ENCODE measurements around the gene DYNLRB1. TPM values are rescaled to one million over a fixed set of nuclear protein-coding genes. Genes with fewer than 3 reads are reported as not detected.

The DYNLRB1 gene
- total and polyA plus RNA-seq, 9 of the 15 experiments (the other 6 are each of a cell fraction or from before 2014, with no cell fraction given), result 48.7 to 358 (median 121) TPM

GRCh38 chr20:34547844-34548613 lies 31.8 kb downstream of the DYNLRB1 start:
- Histone ChIP-seq H3K9me1 (ENCODE audit: control insufficient read depth, insufficient read depth, low read length) (peaks cover 10% of the 10 kb centered on the region), H3K4me1 (replicated peaks in 1 of 2; ENCODE audit: control insufficient read depth in 2 of 2, insufficient read depth in 2 of 2, low read length in 2 of 2) (peaks cover 8 to 20% of the 10 kb centered on the region in 2 experiments; a peak in 4 of 5 replicates), H3K27ac (ENCODE audit: extremely low read depth, low read depth, low read length) (no peak overlapping the region), H3K4me2 (ENCODE audit: insufficient read depth, low read length) (no peak overlapping the region), H3K9ac (ENCODE audit: insufficient read depth in 1 of 2, low read depth in 2 of 2, low read length in 2 of 2) (no peak overlapping the region), H3K4me3 (no peak overlapping the region), H3K9me3 (replicated peaks; ENCODE audit: control insufficient read depth, insufficient read depth, low read depth, low read length) (no peaks in the 10 kb centered on the region), H3K36me3 (ENCODE audit: control insufficient read depth, insufficient read depth, low read length) (no peaks in the 10 kb centered on the region), H2AFZ (ENCODE audit: low read depth, low read length) (no peak overlapping the region), H3K79me2 (ENCODE audit: control insufficient read depth, insufficient read depth, low read length) (no peaks in the 10 kb centered on the region), H4K20me1 (replicated peaks; ENCODE audit: control insufficient read depth, insufficient read depth, low read length) (no peaks in the 10 kb centered on the region), H3K27me3 (ENCODE audit: control insufficient read depth in 2 of 2, insufficient read depth in 2 of 2, low read length in 2 of 2) (no peaks in the 10 kb centered on the region; a peak in 1 of 5 replicates)
- POLR2A ChIA-PET, result interaction anchor here (1.1 to 1.4 kb wide), 3 partner anchors 9 to 19 kb away, joined by 3 read pairs; no protein-coding TSS in a partner anchor
- BruUV-seq (replicated peaks), result no TSS peak
- TF ChIP-seq RFX7 (CRISPR knock-in tag; IDR thresholded peaks at IDR 0.05), result no peak
- TF ChIP-seq ZNF707 (CRISPR knock-in tag; conservative IDR thresholded peaks at IDR 0.05), result no peak
- no peak for TF ChIP-seq BMI1 (IDR thresholded peaks at IDR 0.05; ENCODE audit: low read length)
- no peak for TF ChIP-seq RNF2 (IDR thresholded peaks at IDR 0.05)
- TF ChIP-seq, protein P1, sequence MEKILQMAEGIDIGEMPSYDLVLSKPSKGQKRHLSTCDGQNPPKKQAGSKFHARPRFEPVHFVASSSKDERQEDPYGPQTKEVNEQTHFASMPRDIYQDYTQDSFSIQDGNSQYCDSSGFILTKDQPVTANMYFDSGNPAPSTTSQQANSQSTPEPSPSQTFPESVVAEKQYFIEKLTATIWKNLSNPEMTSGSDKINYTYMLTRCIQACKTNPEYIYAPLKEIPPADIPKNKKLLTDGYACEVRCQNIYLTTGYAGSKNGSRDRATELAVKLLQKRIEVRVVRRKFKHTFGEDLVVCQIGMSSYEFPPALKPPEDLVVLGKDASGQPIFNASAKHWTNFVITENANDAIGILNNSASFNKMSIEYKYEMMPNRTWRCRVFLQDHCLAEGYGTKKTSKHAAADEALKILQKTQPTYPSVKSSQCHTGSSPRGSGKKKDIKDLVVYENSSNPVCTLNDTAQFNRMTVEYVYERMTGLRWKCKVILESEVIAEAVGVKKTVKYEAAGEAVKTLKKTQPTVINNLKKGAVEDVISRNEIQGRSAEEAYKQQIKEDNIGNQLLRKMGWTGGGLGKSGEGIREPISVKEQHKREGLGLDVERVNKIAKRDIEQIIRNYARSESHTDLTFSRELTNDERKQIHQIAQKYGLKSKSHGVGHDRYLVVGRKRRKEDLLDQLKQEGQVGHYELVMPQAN (IDR thresholded peaks at IDR 0.05; ENCODE audit: borderline replicate concordance), result no peak
- TF ChIP-seq NR3C1 (CRISPR knock-in tag; IDR thresholded peaks at IDR 0.05), result no peak
- no peak for TF ChIP-seq ZNF133 (CRISPR knock-in tag; IDR thresholded peaks at IDR 0.05)
- no peak for TF ChIP-seq NONO (IDR thresholded peaks at IDR 0.05; ENCODE audit: low read depth in 2 of 2, low read length in 1 of 2)
- TF ChIP-seq PKNOX1 (IDR thresholded peaks at IDR 0.05), result no peak
- in situ Hi-C loops (cut with MboI), result no loop called here
- DNase-seq (ENCODE audit: extremely low read depth in 1 of 4, low spot score in 3 of 4) (no peak), ATAC-seq (no peak; the same call in 2 of the 3 replicates), FAIRE-seq (no peak)
- 52% methylated on average over 19 of the region's 22 CpGs for WGBS (ENCODE audit: insufficient coverage, low coverage, missing lambda C conversion rate)
- CTCF ChIA-PET (ENCODE audit: low intra/inter-chr PET ratio), result no interaction called here
- intact Hi-C loops (cut with micrococcal nuclease), result no loop called here

Measured in K562 (cell line).